SU-DHL-6 (cell line): Measurements from ENCODE around the gene SGPL1.

Experiments used
- H2AFZ ChIP-seq: fragments of 200-600 bp; sonication (generic); 2 replicates; pipeline ENCODE4 v1.6.1; 2014; ENCODE audit warnings: low read depth, mild to moderate bottlenecking, moderate library complexity, mixed read lengths, antibody characterized with exemption, low read length; ENCODE audit not compliant: severe bottlenecking
- H3F3A ChIP-seq: fragments of 200-600 bp; shearing (Covaris generic); 2 replicates; pipeline ENCODE4 v1.6.0; 2016; ENCODE audit warnings: antibody characterized with exemption, mild to moderate bottlenecking; ENCODE audit not compliant: insufficient read depth
- H3K27ac ChIP-seq: fragments of 200-600 bp; sonication (generic); 2 replicates; pipeline ENCODE4 v1.5.1; 2016; ENCODE audit warnings: low read depth, mild to moderate bottlenecking, low read length, moderate library complexity, mixed read lengths
- H3K27me3 ChIP-seq: fragments of 200-600 bp; sonication (generic), shearing (Covaris generic); 2 replicates; pipeline ENCODE4 v1.6.0; 2014; ENCODE audit warnings: mild to moderate bottlenecking, low read length
- H3K36me3 ChIP-seq: fragments of 200-600 bp; sonication (generic); 2 replicates; pipeline ENCODE4 v1.6.1; 2014; ENCODE audit warnings: mild to moderate bottlenecking, low read length, mixed read lengths
- H3K4me2 ChIP-seq: fragments of 300-600, 200-600 bp; shearing (Covaris generic), sonication (generic); 2 replicates; pipeline ENCODE4 v1.6.0; 2014; ENCODE audit warnings: low read length, low read depth, mild to moderate bottlenecking; ENCODE audit not compliant: poor library complexity, severe bottlenecking
- H3K4me3 ChIP-seq: fragments of 200-600 bp; sonication (generic); 2 replicates; pipeline ENCODE4 v1.5.1; 2014; ENCODE audit warnings: antibody characterized with exemption, low read length, mild to moderate bottlenecking, mixed read lengths; ENCODE audit not compliant: insufficient read depth, poor library complexity, severe bottlenecking
- H3K79me2 ChIP-seq: fragments of 200-600 bp; sonication (generic); 2 replicates; pipeline ENCODE4 v1.6.1; 2014; ENCODE audit warnings: mild to moderate bottlenecking, low read length, moderate library complexity; ENCODE audit not compliant: insufficient read depth
- H3K9ac ChIP-seq: fragments of 200-600 bp; sonication (generic); 2 replicates; pipeline ENCODE4 v1.7.0; 2014; ENCODE audit warnings: mild to moderate bottlenecking, low read length
- H3K9me2 ChIP-seq: fragments of 200-600 bp; sonication (generic); replicated peaks from 2 replicates; pipeline ENCODE4 v1.6.1; 2014; ENCODE audit warnings: low read length; ENCODE audit not compliant: insufficient read depth
- H3K9me3 ChIP-seq: fragments of 200-600 bp; sonication (generic); 2 replicates; pipeline ENCODE4 v1.6.1; 2014; ENCODE audit warnings: low read length, mixed read lengths; ENCODE audit not compliant: insufficient read depth
- H4K20me1 ChIP-seq: fragments of 200-600 bp; sonication (generic); 2 replicates; pipeline ENCODE4 v1.6.1; 2014; ENCODE audit warnings: low read depth, mild to moderate bottlenecking, antibody characterized with exemption, low read length, moderate library complexity, mixed read lengths
- EZH2phosphoT487 ChIP-seq: fragments of 200-600 bp; sonication (generic), shearing (Covaris generic); conservative IDR thresholded peaks from 2 replicates; pipeline ENCODE4 v1.6.1; 2018; ENCODE audit warnings: mild to moderate bottlenecking, antibody characterized with exemption, low read length, moderate library complexity, mixed read lengths
- TF ChIP-seq, protein P1 (sequence below): fragments of 200-600 bp; sonication (generic); IDR thresholded peaks from one replicate; pipeline ENCODE4 v1.5.1; 2017; ENCODE audit warnings: antibody characterized with exemption, mild to moderate bottlenecking, low read length, moderate library complexity; ENCODE audit not compliant: insufficient read depth, poor library complexity, severe bottlenecking

The SGPL1 gene

DNA sequence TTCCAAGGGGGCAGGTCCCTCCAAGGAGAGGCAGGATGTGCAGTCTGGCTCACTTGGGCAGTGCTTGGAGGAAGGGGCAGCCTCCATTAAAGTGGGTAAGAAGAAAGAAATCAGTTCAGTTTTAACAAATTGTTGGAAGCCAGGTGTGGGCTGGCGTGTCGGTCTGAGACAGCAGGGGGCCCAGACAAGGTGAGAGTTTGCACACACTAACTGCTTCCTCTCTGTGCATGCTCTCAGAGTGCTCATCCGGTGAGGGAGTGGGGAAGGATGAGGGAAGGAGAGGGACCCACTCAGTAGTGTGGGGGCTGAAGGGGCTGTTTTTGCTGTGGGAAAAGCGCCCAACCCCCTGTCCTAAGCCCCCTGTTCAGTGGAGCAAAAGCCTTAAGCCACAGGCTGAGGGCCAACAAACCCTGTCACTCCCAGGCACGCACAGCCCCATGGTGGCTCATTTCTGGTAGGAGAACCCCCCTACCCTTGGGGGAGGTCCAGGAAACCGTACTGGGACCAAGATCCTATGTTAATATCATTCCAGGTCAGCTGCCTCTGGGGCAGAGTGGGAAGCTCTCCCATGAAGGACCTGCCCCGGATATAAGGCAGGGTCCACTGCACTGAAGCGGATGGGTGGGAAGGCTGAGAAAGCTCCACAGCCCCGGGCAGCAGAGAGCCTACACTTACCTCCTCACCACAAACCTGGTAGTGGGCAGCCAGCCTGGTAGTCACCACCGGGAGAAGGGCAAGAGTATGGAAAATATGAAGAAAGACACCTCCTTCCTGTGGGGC lies 77.7 kb downstream of the SGPL1 start:
- TF ChIP-seq, protein P1, sequence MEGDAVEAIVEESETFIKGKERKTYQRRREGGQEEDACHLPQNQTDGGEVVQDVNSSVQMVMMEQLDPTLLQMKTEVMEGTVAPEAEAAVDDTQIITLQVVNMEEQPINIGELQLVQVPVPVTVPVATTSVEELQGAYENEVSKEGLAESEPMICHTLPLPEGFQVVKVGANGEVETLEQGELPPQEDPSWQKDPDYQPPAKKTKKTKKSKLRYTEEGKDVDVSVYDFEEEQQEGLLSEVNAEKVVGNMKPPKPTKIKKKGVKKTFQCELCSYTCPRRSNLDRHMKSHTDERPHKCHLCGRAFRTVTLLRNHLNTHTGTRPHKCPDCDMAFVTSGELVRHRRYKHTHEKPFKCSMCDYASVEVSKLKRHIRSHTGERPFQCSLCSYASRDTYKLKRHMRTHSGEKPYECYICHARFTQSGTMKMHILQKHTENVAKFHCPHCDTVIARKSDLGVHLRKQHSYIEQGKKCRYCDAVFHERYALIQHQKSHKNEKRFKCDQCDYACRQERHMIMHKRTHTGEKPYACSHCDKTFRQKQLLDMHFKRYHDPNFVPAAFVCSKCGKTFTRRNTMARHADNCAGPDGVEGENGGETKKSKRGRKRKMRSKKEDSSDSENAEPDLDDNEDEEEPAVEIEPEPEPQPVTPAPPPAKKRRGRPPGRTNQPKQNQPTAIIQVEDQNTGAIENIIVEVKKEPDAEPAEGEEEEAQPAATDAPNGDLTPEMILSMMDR: no peak
- no peak for TF ChIP-seq EZH2phosphoT487
- Histone ChIP-seq H3K79me2 (no peaks in the 10 kb centered on the region), H3K9me3 (no peaks in the 10 kb centered on the region), H3K36me3 (peaks cover 4% of the 10 kb centered on the region; the same call in 1 of the 2 replicates), H2AFZ (no peak overlapping the region), H3K4me2 (no peak overlapping the region), H3K9ac (no peak overlapping the region), H3K9me2 (no peaks in the 10 kb centered on the region), H3K4me3 (no peak overlapping the region), H3F3A (no peaks in the 10 kb centered on the region), H3K27ac (no peak overlapping the region), H4K20me1 (no peaks in the 10 kb centered on the region), H3K27me3 (no peaks in the 10 kb centered on the region)

DNA sequence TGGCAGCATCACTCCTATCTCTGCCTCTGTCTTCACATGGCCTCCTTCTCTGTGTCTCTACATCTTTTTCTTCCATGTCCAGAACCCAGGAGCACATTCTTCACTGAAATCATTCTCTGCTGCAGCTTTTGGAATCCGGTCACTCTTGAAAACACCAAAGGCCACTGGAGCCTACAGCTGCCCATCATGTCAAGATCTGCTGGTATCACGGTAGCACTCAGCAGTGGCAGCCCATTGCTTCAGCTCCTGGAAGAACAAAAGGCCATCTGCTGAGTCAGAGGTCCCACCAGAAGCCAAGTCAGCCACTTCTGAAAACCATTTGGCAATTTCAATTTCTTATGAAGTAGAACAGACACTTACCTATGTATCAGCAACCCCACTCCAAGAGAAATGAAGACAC lies 78.7 kb downstream of the SGPL1 start:
- TF ChIP-seq, protein P1: no peak
- no peak for TF ChIP-seq EZH2phosphoT487
- no peaks in the 10 kb centered on the region for H3K27me3 ChIP-seq
- H3K27ac ChIP-seq: no peak overlapping the region

DNA sequence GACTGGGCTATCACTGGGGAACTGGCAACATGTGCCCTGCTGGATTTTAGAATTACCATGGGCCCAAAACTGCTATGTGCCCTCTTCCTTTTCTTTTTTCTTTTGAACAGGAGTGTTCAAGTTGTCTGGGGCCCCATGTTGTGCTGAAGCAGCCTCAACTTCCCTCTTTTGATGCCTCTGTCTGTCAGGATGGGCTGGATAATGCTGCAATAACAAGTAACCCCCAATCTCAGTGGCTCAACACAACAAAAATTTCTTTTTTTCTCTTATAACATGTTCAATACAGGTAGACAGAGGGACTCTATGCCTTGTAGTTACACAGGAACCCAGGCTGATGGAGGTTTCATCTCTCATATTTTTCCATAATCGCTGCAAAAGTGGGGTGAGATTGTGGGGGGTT lies 80.8 kb downstream of the SGPL1 start:
- Histone ChIP-seq H2AFZ (no peak overlapping the region), H3K27me3 (no peaks in the 10 kb centered on the region), H3K9me2 (no peaks in the 10 kb centered on the region), H3K4me2 (no peak overlapping the region), H3K36me3 (no peaks in the 10 kb centered on the region), H3K4me3 (no peak overlapping the region), H3K9ac (no peak overlapping the region), H3F3A (no peaks in the 10 kb centered on the region), H3K9me3 (no peaks in the 10 kb centered on the region), H4K20me1 (no peaks in the 10 kb centered on the region), H3K27ac (no peak overlapping the region), H3K79me2 (no peaks in the 10 kb centered on the region)
- no peak for TF ChIP-seq EZH2phosphoT487
- TF ChIP-seq, protein P1: no peak

More for the DNA sequence above, 78.7 kb downstream of the SGPL1 start:
- Histone ChIP-seq H3K9me2 (no peaks in the 10 kb centered on the region), H2AFZ (no peak overlapping the region), H3K4me2 (no peak overlapping the region), H4K20me1 (no peaks in the 10 kb centered on the region), H3K4me3 (no peak overlapping the region), H3K9ac (no peak overlapping the region), H3F3A (no peaks in the 10 kb centered on the region), H3K9me3 (no peaks in the 10 kb centered on the region), H3K79me2 (no peaks in the 10 kb centered on the region), H3K36me3 (0 out of 2 replicates have a peak, but pooled peaks cover 1% of the 10 kb centered on the region)
